HG02571 (cell line): Measurements from ENCODE around the gene NKAIN2.
"Not testable (repeated sequence)": the region's sequence is repeated elsewhere in the genome, so short reads cannot be mapped to it uniquely, and the experiment has no call there.

Experiments used
- ATAC-seq: cut with Tn5 transposase; IDR thresholded peaks from one replicate; pipeline ENCODE4 v1.9.1; 2021; ENCODE audit warnings: mild to moderate bottlenecking, moderate library complexity; ENCODE audit not compliant: unreplicated experiment

NKAIN2 gene

DNA sequence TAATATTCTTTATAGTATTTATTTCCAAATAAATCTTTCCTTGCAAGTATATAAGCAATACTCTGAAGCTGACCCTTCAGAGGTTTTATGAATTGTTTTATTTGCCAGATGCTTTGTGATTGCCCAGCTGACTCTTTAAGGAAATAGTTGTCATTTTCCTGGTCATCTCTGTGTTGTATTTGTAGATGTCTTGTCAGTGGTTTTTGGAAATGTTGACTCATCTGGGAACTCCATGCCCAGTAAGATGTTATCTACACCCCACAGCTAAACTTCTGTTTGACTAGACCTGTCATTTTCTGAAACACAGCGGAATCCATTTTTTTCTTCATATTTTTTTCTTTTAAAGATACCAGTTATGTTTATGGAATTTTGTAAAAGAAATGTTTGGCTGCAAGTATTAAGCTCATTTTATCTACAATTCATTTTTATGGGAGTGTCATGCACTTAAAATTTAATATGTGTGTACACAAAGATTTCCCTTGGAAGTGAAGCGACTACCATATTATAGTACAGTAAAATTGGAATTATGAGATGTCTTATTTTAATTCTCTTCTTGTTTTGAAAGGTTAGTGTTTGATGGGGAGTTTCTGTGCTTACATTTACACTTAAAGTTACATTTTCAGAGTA lies 491.0 kb downstream of the NKAIN2 start:
- ATAC-seq: no peak

DNA sequence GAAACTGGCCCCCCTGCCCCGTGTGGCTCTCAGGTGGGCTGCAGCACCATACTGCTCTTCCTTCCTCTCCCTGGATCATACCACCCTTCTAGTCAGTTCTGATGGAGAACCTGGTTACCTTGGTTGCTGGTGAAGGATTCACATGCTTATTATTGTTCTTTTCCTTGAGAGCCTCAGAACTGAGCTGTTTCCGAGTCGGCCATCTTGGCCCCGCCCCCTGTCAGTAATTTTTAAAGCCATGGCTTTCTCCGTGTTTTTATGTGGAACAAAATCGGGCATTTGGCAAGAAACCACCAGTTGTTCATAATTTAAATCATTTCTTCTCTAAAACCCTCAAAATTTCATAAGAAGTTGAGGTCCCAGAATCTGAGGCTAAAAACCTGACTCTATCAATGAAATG lies 493.8 kb downstream of the NKAIN2 start:
- no peak for ATAC-seq

DNA sequence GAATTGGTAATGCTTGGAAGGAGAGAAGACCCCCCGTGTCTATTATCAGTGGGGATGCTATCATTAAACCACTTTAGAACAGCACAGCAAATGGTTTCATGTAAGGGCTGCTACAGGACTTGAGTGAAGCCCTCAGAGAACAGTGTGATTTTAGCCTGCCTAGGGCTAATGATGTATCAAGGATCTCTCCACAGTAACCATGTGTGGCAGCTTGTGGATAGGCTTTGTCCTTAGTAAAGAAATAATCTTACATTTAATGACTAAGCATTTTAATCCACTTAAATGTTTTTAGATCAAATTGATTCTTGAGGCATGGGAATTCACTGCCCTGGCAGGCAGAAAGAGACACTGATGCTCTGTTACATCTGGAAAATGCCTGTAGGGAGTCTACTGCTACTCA lies 495.1 kb downstream of the NKAIN2 start:
- ATAC-seq: no peak

DNA sequence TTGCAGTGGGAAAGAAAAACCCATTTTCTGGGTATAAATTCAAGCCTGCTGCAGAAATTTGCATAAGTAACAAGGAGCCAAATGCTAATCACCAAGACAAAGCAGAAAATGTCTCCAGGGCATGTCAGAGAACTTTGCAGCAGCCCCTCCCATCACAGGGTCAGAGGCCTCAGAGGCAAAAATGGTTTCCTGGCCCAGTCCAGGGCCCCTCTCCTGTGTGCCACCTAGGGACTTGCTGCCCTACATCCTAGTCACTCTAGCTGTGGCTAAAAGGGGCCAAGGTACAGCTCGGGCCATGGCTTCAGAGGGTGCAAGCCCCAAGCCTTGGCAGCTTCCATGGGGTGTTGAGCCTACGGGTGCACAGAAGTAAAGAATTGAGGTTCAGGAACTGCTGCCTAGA lies 497.2 kb downstream of the NKAIN2 start:
- ATAC-seq: not testable (repeated sequence)

DNA sequence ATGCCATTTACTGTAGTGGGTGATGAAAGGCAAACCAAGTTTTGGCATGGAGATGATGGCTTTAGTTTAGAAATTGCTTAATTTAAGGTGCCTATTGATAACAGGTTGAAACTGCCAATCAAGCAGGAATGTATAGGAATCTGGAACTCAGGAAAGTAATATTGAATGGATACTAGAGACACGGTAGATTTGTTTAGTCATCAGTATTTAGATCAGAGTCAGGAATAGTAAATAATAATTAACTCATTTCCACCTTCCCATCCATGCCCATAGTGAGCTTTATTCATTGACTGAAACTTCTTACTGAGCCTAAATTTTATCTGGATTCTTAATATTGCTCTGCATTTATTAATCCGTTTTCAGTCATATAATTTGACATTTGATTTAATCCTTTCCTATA lies 500.3 kb downstream of the NKAIN2 start:
- no peak for ATAC-seq

DNA sequence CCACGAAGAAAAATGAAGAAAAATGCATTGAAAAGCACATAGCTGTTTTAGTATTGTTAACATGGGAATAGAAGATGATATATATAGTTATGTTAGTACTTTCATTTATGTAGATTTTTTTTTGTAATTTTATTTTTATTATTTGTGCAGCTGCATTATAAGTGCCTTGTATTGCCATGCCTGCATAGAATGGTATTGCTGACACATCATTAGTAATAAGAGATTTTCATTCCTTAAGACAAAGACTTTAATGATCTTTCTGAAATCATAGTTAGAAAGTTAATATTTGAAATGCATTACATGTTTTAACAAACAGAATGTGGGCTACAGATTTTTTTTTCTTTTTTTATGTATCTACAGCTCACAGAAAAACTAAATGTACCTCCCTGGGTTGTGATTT lies 506.5 kb downstream of the NKAIN2 start:
- ATAC-seq: no peak

DNA sequence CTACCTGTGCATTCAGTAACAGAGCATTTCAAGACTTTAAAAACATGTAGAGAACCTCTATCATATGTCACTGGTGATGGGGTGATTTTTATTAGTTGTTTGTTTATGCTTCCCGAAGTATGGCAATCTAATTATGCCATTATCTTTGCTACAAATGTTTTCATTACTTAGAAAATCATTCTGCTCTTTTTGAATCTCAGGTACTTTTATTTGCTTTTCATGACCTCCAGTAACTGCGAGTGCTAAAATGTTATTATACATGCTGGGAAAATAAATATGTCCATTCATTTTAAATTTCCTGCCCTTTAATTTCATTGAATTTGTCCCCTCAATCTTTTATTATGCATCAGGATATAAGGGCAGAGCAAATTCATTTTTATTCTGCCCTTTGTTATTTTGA lies 515.7 kb downstream of the NKAIN2 start:
- no peak for ATAC-seq

DNA sequence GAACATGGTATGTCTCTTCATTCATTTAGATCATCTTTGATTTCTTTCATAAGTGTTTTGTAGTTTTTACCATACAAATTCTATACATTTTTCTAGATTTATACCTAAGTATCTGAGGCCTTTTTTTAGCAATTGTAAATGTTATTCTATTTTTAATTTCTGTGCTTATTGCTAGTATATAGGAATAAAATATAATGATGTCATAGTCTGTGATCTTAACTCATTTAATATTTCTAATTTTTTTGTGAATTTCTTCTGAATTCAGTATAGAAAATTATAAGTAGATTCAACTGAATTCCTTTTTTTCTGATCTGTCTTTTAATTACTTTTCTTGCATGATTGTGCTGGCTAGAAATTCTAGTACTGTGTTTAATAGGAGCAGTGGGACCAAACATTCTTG lies 520.6 kb downstream of the NKAIN2 start:
- ATAC-seq: no peak

DNA sequence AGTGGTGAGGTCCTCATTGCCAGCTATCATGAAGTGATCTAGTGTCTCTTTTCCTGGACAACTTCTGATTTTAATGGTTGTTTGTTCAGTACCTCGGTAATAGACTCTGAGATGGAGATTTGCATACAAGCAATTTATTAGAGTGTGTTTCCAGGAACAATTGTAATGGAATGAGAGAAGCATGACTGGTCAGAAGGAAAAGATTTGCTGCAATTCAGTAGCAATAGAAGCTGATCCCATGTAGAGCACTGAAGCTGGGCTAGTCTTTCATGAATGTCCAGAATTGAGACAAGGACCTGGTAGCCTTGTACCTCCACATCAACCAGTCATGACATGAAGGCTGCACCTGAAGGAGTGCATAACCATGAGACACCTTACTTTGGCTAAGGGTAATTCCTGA lies 526.5 kb downstream of the NKAIN2 start:
- no peak for ATAC-seq

DNA sequence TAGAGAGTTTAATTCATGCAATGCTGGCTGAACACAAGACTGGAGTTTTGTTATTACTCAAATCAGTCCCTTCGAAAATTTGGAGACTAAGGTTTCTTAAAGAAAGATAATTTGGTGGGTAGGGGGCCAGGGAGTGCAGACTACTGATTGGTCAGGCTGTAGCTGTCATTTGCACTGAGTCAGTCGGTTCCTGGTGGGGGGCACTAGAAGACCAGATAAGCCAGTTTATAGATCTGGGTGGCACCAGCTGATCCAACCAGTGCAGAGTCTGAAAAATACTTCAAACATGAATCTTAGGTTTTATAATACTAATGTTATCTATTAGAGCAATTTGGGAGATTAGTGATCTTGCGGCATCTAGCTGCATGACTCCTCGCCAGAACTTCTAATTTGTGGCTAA lies 530.7 kb downstream of the NKAIN2 start:
- ATAC-seq: no peak

DNA sequence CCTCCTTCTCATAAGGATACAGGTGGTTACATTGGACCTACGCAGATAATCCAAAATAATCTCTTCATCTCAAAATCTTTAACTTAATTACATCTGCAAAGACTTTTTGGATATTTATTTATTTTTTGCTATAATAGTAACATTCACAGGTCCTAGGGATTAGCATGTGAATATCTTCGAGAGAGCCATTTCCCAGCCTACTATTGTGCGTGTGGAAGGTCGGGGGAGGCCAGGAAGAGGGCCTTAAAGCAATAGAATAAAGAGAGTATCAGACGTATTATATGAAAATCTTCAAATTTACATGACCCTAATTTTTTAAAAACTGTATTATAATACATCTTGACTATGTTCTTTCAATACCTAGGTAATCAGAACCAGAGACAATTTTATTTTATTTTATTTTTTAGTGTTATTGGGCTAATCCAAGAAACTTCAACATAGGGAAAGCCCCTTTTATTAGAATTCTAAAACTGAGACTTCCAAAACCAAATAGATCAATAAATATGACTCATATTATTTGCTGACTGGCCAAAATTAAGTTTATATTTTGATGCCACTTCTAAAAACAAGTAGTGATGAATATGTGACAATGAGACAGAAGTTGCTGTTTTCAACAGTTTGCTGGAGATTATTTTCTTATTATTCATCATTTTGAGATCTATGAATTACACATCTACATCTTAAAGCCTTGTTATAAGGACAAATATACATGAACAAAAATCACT lies 536.1 kb downstream of the NKAIN2 start:
- no peak for ATAC-seq

DNA sequence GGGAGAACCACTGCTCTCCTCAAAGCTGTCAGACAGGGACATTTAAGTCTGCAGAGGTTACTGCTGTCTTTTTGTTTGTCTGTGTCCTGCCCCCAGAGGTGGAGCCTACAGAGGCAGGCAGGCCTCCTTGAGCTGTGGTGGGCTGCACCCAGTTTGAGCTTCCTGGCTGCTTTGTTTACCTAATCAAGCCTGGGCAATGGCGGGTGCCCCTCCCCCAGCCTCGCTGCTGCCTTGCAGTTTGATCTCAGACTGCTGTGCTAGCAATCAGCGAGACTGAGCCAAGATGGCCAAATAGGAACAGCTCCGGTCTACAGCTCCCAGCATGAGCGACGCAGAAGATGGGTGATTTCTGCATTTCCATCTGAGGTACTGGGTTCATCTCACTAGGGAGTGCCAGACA lies 544.7 kb downstream of the NKAIN2 start:
- not testable (repeated sequence) for ATAC-seq

DNA sequence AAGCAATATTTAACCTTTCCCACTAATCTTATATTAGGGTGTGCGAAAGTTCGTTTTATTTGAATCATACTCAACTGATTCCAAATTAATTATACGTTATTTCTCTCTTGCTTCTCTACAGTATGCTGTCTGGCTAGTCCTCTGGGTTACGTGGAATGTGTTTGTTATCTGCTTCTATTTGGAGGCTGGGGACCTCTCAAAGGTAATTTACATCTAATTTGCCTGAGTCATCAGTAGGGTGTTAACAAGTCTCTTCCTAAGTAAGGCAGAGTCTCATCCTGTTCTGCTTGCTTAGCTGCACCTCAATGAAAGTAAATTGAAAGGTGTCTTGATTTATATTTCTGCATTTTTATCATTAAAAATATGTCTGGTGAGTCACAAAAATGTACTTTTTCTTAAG lies 551.5 kb downstream of the NKAIN2 start:
- ATAC-seq: no peak

DNA sequence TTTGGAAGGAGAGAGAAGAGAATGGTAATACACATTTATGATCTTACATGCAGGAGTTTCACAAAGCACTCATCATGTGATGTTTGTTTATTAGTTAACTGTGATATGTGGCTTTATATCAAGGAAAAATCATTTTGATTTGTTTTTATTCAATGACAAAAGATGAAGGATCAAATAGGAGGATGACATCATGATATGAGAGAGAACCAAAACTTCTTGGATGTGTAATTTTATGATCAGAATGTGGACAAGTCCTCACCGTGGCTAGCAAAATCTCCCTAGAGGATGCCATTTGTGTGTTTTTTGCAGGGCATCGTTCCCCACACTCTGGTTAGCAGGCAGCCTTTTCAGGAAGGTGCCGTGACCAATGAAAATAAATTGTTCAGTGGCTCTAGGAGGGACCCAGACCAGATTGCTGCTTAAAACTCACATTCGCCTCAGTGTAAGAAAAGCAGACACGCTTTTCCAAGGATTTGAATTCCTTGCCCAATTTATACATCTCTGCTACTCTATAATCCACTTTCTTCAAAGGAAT lies 552.7 kb downstream of the NKAIN2 start:
- ATAC-seq: no peak

DNA sequence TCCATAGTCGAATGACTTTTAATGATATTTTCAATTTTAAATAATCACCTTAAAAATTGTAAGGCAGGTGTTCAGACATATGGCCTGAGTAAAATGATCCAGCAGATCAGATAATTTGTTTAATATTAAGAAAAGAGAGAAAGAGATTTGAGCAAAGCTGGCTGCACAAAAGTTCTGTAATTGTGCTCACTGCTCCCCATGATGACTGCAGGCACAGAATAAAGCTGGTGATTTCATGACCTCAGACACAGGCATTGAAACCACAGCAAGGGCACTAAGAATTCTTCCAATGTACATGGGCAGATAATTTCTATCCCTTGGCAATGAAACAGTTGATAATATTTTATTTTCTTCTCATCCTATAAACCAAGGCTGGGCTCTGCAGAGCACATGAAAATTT lies 553.1 kb downstream of the NKAIN2 start:
- no peak for ATAC-seq

DNA sequence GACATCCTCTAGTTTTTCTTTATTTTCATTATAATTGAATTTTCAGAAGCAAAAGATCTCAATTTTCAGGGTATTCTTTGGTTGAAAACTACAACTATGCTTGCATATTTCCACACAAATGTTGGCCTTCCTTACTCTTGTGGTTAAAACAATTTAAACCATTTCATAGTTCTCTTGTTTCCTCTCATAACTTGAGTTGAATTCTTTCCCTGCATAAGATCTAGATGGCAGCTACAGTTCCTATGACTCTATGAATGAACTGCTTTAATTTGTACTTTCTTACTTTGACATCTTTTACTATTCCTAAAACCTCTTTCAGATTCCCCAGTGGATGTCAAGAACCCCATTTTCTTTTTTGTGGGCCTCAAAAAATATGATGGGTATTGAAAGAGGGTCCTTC lies 564.5 kb downstream of the NKAIN2 start:
- no peak for ATAC-seq

DNA sequence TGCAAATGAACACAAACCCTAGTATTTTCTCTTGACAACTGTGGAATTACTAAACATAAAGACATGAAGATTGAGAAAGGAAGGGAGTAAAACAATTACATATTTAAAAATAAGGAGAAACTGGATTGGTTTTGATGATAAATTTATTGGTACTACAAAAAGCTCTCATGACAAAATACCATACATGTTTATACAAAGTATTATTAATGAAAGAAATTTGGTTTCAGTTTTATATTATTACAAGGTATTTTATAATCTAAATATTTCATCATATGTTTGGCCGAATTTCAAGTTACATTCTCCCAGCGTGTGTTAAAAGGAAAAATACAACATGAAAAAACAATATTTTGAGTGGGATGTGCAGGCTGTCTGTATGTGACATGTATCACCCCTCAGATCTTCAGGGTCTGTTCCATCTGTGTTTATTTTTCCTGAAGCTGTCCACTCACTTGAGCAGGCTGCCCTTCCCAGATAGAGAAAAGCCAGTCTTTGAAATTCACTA lies 568.4 kb downstream of the NKAIN2 start:
- no peak for ATAC-seq

DNA sequence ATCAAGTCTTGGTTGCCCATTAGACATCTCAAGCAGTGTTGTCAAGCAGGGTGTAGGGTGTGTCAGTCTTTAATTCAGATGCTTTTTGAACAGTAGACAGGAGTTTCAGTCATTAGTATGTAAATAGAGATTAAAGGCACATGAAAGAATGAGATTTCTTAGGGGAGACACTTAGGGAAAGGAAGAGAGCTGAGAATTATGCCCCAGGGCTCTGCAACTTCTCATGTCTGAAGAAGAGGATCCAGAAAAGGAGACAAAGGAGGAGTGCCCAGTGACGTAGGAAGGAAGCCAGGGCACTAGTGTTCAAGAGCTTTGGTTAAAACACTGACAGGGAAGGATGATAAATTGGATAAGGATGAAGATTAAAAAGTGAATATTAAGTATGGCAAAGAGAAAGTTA lies 569.7 kb downstream of the NKAIN2 start:
- ATAC-seq: no peak

DNA sequence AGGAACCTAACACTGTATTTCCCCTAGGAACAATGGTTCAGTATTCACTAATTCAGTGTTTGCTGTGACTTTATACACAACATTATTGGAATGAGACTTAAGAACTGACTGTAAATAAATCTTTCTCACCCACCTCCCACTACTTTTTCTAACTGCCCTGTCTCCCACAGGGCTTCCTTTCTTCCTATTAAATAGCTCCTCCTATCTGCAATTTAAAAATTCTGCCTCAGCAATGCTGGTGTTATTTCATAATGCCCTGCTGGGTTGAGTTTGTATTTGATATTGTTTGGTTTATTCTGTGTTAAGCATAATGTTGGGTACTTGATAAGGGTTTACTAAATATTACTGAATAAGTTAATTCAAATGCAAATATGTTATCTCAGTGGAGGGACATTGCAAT lies 585.5 kb downstream of the NKAIN2 start:
- no peak for ATAC-seq

DNA sequence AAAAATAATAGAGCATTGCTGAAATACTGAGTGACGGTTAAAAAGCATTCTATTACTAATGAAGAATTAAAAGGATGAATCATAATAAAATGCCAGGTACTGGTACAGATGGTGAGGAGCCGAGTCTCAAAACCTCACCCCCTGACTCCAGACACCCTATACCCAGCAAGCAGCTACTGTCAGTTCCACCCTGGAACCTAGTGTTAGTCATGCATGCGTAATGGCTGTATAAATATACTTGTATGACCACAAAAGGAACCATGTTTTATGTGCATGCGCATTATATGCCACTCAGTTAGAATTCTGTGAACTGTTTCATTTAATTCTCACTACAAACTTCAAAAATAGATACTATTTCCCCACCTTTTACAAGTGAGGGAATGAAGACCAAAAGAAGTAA lies 589.9 kb downstream of the NKAIN2 start:
- ATAC-seq: no peak

DNA sequence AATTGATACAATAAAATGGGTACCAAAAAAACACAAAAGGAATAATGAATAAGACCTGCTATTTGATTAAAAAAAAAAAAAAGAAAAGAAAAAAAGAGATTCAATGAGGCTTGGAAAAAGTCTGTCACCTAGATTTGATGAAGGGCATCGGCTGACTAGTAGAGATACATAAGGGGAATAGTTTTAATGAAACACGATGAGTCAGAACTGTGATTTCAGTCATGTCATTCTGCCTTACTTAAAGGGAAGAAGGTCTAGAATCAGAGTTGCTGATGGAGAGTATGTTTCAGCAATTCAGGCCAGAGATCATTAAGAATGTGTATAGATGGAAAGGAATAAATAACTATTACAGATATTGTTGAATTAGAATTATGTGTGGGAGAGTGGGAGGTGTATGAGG lies 592.7 kb downstream of the NKAIN2 start:
- no peak for ATAC-seq

DNA sequence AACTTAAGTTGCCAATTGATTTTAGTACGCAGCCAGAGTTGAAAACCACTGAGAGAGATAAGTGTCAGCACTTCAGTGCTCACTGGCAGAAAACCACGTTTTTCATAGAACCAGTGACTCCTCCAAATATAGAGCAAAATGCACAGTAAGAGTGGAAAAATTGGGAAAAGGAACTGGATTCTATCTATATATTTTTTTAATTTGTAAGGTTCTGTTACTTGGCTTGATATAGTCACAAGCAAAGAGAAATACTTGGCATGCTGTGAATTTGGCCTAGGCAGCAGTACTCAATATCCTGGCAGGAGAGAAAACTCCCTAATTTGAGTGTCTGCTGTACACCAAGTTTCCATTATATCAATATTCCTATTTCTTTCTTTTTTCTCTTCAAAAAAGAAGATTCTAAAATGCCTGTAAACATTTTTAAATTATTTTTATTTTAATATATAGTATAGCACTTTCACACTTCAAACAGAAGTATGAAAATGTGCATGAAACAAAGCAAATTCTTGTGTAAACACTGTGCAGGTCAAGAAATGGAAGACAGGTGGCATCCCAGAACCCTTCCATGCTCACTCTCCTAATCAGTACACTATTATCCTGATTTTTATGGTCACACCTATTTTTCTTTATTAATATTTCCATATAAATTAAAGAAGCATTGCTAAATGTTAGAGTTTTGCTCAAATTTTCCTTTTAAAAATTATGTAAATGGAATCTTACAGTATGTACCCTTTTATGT lies 596.8 kb downstream of the NKAIN2 start:
- no peak for ATAC-seq
